ENCODE results near the gene WDFY2. TPM values are rescaled to one million over a fixed set of nuclear protein-coding genes. Genes with fewer than 3 reads are reported as not detected.

WDFY2 gene
- total RNA-seq, 1 experiment from 2014 or later: 26.4 TPM

DNA sequence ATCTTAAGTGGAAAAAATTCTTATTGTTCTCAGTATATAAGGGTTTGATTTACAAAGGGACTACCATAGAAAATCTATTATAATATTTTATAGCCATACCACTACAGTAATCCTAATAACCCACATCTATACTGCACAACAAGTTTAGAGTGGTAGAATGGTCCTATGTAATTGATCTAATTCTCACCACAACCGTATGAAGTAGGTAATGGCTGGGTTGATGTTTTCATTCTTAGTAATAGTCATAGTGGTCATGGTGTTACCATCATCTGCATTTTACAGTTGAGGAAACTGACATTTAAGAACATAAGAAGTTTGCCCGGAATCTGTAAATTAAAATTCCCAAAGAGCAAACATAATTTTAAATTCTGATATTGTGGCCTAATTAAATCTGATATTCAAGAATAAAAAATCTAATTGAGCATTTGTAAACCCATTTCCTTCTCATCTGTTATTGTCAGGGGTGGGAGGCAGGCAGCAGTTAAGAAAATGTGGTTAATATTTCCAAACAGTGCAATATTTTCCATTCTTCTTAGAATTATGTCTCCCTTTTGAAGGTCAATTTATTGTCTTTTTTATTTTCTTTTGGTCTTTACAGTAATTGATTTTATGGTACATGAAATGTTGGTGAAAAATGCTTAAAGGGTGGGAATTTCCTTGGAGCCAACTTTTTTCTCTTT, 154.1 kb downstream of the WDFY2 start:
- Histone ChIP-seq H3K4ac (ENCODE audit: low read depth, low read length) (no peak overlapping the region), H3K9ac (ENCODE audit: extremely low read depth, insufficient read length, low read length) (no peak overlapping the region), H2BK15ac (ENCODE audit: low read depth, low read length) (no peak overlapping the region), H2AK5ac (ENCODE audit: insufficient read length, low read length) (no peak overlapping the region), H4K8ac (replicated peaks; ENCODE audit: insufficient read length, low read depth, low read length) (no peak overlapping the region), H3K9me3 (ENCODE audit: control insufficient read depth, low read depth, low read length) (no peaks in the 10 kb centered on the region), H3K23ac (ENCODE audit: insufficient read length, low read depth, low read length) (no peak overlapping the region), H2BK120ac (ENCODE audit: low read depth, low read length, poor library complexity, severe bottlenecking) (no peak overlapping the region), H3K79me1 (ENCODE audit: insufficient read depth, low read depth, low read length, poor library complexity, severe bottlenecking) (no peaks in the 10 kb centered on the region), H3K79me2 (ENCODE audit: insufficient read depth, low read length) (no peaks in the 10 kb centered on the region), H3T11ph (ENCODE audit: low read length) (no peak overlapping the region), H3K18ac (ENCODE audit: insufficient read length, low read depth, low read length) (no peak overlapping the region), H3K27me3 (ENCODE audit: insufficient read depth, low read length) (no peaks in the 10 kb centered on the region), H3K4me1 (ENCODE audit: insufficient read depth, low read length) (no peaks in the 10 kb centered on the region), H2BK5ac (ENCODE audit: insufficient read length, low read length) (no peak overlapping the region), H3K56ac (ENCODE audit: insufficient read length, low read depth, low read length) (no peak overlapping the region), H2AFZ (ENCODE audit: low read length) (no peak overlapping the region), H3K14ac (ENCODE audit: insufficient read depth, low read length) (no peak overlapping the region), H2BK12ac (ENCODE audit: insufficient read length, low read depth, low read length) (no peak overlapping the region), H4K20me1 (ENCODE audit: control insufficient read depth, insufficient read depth, insufficient read length) (peaks cover 5% of the 10 kb centered on the region), H2BK20ac (ENCODE audit: low read depth, low read length, poor library complexity, severe bottlenecking) (no peak overlapping the region), H3K27ac (ENCODE audit: insufficient read length, low read depth, low read length) (no peak overlapping the region), H3K23me2 (ENCODE audit: insufficient read length, low read depth, low read length, poor library complexity, severe bottlenecking) (no peaks in the 10 kb centered on the region), H3K4me2 (ENCODE audit: insufficient read depth, insufficient read length, low read length) (no peak overlapping the region), H4K5ac (ENCODE audit: insufficient read length, low read depth, low read length) (no peak overlapping the region), H4K91ac (ENCODE audit: insufficient read length, low read depth, low read length) (no peak overlapping the region)
- WGBS (ENCODE audit: extremely low coverage, insufficient read length, low lambda C conversion rate): no CpG with 5 or more reads among the region's 2 CpGs
- no peak for DNase-seq
- H3K4me1 Mint-ChIP-seq: peaks cover 5% of the 10 kb centered on the region in 2 experiments
- no peak for TF ChIP-seq CTCF (conservative IDR thresholded peaks at IDR 0.05)
- H3K4me3 Mint-ChIP-seq: no peak overlapping the region
- peaks cover 7 to 38% (median 37%) of the 10 kb centered on the region in 3 experiments; a peak in 6 of 7 replicates for H3K36me3 Mint-ChIP-seq (ENCODE audit: insufficient read depth in 1 of 3, low read depth in 3 of 3)
- no peaks in the 10 kb centered on the region for H3K9me3 Mint-ChIP-seq
- H3K27me3 Mint-ChIP-seq (ENCODE audit: low read depth): no peaks in the 10 kb centered on the region
- H3K27ac Mint-ChIP-seq: peak overlapping the region in 1 of 3 experiments; percentile 73; a peak in 2 of 7 replicates
